Ishikawa (cell line): ENCODE data around the gene DNPEP.

Source experiments
- CEBPB ChIP-seq: IDR thresholded peaks from 2 replicates; pipeline ENCODE4 v1.6.1; 2012
- CREB1 ChIP-seq: IDR thresholded peaks from 2 replicates; pipeline ENCODE4 v1.6.1; 2012; ENCODE audit warnings: low read depth
- EGR1 ChIP-seq: IDR thresholded peaks from 2 replicates; pipeline ENCODE4 v1.6.1; 2012
- EP300 ChIP-seq: IDR thresholded peaks from 2 replicates; pipeline ENCODE4 v1.6.1; 2012; ENCODE audit warnings: borderline replicate concordance
- FOXM1 ChIP-seq: IDR thresholded peaks from 2 replicates; pipeline ENCODE4 v1.6.1; 2012; ENCODE audit warnings: low read depth, borderline replicate concordance
- MAX ChIP-seq: IDR thresholded peaks from 2 replicates; pipeline ENCODE4 v1.6.1; 2012
- NFIC ChIP-seq: IDR thresholded peaks from 2 replicates; pipeline ENCODE4 v1.6.1; 2012
- RAD21 ChIP-seq: IDR thresholded peaks from 2 replicates; pipeline ENCODE4 v1.6.1; 2012; ENCODE audit warnings: low read depth
- REST ChIP-seq: IDR thresholded peaks from 2 replicates; pipeline ENCODE4 v1.6.1; 2012; ENCODE audit warnings: low read depth, mild to moderate bottlenecking
- TAF1 ChIP-seq: IDR thresholded peaks from 2 replicates; pipeline ENCODE4 v1.6.1; 2012; ENCODE audit warnings: low read depth, mild to moderate bottlenecking
- TCF12 ChIP-seq: IDR thresholded peaks from 2 replicates; pipeline ENCODE4 v1.6.1; 2012; ENCODE audit warnings: low read depth
- TEAD4 ChIP-seq: IDR thresholded peaks from 2 replicates; pipeline ENCODE4 v1.6.1; 2012
- USF1 ChIP-seq: IDR thresholded peaks from 2 replicates; pipeline ENCODE4 v1.6.1; 2012
- YY1 ChIP-seq: IDR thresholded peaks from 2 replicates; pipeline ENCODE4 v1.6.1; 2012; ENCODE audit warnings: low read depth
- ZBTB7A ChIP-seq: IDR thresholded peaks from 2 replicates; pipeline ENCODE4 v1.6.1; 2012; ENCODE audit warnings: low read depth

The DNPEP gene

GRCh38 chr2:219353129-219353528, 34.6 kb downstream of the DNPEP start:
- TF ChIP-seq MAX (no peak), ZBTB7A (no peak), TEAD4 (no peak), REST (no peak), FOXM1 (no peak), RAD21 (no peak), YY1 (no peak), NFIC (no peak), TAF1 (no peak)

- TF ChIP-seq CEBPB: no peak
- TF ChIP-seq EP300: no peak
- TF ChIP-seq ZBTB7A: no peak
- peak; percentile 71 for TF ChIP-seq RAD21
Observed at GRCh38 chr2:219352448-219353023, 35.2 kb downstream of the DNPEP start.

GRCh38 chr2:219350710-219351221, 36.9 kb downstream of the DNPEP start:
- no peak for TF ChIP-seq CEBPB
- TF ChIP-seq EP300: no peak
- TF ChIP-seq YY1: no peak
- TF ChIP-seq REST: no peak
- TF ChIP-seq RAD21: no peak
- TF ChIP-seq TEAD4: no peak
- no peak for TF ChIP-seq USF1
- TF ChIP-seq TAF1: no peak
- no peak for TF ChIP-seq EGR1
- TF ChIP-seq MAX: no peak
- no peak for TF ChIP-seq CREB1
- no peak for TF ChIP-seq ZBTB7A
- TF ChIP-seq NFIC: no peak
- TF ChIP-seq FOXM1: no peak
- no peak for TF ChIP-seq TCF12

- TF ChIP-seq EP300 (no peak), TAF1 (no peak), NFIC (no peak), CEBPB (no peak), CREB1 (no peak), YY1 (no peak), USF1 (no peak), FOXM1 (no peak), ZBTB7A (no peak), EGR1 (no peak), RAD21 (no peak), MAX (no peak), REST (no peak), TCF12 (no peak), TEAD4 (no peak)
Observed at GRCh38 chr2:219350215-219350614, 37.5 kb downstream of the DNPEP start.
